Measurements from ENCODE around the gene CRTC3.

- TF ChIP-seq, protein P1, sequence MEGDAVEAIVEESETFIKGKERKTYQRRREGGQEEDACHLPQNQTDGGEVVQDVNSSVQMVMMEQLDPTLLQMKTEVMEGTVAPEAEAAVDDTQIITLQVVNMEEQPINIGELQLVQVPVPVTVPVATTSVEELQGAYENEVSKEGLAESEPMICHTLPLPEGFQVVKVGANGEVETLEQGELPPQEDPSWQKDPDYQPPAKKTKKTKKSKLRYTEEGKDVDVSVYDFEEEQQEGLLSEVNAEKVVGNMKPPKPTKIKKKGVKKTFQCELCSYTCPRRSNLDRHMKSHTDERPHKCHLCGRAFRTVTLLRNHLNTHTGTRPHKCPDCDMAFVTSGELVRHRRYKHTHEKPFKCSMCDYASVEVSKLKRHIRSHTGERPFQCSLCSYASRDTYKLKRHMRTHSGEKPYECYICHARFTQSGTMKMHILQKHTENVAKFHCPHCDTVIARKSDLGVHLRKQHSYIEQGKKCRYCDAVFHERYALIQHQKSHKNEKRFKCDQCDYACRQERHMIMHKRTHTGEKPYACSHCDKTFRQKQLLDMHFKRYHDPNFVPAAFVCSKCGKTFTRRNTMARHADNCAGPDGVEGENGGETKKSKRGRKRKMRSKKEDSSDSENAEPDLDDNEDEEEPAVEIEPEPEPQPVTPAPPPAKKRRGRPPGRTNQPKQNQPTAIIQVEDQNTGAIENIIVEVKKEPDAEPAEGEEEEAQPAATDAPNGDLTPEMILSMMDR (IDR thresholded peaks at IDR 0.05; ENCODE audit: low read depth, low read length) = no peak
- no peak for TF ChIP-seq POLR2A (IDR thresholded peaks at IDR 0.05; ENCODE audit: extremely low read depth, insufficient read length)
Measured at GRCh38 chr15:90606641-90607040, 76.9 kb downstream of the CRTC3 start.

Data from NB4 (cell line).